Measurements from ENCODE around the gene HES3. TPM values are rescaled to one million over a fixed set of nuclear protein-coding genes. Genes with fewer than 3 reads are reported as not detected.

HES3 gene
- total RNA-seq, 4 donors from 2014 or later = not detected

DNA sequence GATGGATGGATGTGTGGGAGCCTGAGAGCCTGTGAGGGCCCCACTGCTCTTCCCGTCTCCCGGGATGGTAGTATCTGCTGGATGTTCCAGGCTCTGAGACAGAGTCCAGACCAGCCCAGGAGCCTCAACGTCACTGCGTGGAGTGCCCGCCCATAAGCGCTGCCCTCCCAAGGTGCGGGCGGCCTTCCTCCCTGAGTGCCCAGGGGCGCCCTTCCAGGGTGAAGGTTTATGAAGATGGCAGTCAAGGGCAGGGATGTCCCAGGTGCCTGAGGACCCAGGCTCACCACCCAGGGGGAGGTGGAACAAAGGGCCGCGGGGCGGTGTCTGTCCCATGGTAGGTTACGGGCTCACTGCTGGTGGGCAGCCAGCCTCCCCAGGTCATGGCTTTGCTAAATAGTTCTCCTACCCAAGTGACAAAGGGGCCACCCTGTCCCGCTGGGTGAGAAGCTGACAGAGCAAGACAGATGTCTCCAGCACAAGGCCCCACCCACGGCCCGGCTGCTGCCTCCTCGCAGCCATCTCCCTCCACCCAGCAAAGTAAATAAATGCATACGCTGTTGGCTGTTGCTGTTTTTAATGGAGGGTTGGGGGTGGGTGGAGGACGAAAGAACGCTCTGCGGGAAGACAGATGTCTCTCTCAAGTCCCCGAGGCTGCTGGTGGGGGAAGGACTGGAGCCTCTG lies 25.9 kb downstream of the HES3 start:
- H3K27ac ChIP-seq (replicated peaks in 1 of 4) = no peak overlapping the region
- TF ChIP-seq, protein P1, sequence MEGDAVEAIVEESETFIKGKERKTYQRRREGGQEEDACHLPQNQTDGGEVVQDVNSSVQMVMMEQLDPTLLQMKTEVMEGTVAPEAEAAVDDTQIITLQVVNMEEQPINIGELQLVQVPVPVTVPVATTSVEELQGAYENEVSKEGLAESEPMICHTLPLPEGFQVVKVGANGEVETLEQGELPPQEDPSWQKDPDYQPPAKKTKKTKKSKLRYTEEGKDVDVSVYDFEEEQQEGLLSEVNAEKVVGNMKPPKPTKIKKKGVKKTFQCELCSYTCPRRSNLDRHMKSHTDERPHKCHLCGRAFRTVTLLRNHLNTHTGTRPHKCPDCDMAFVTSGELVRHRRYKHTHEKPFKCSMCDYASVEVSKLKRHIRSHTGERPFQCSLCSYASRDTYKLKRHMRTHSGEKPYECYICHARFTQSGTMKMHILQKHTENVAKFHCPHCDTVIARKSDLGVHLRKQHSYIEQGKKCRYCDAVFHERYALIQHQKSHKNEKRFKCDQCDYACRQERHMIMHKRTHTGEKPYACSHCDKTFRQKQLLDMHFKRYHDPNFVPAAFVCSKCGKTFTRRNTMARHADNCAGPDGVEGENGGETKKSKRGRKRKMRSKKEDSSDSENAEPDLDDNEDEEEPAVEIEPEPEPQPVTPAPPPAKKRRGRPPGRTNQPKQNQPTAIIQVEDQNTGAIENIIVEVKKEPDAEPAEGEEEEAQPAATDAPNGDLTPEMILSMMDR (IDR thresholded peaks at IDR 0.05) = no peak
- TF ChIP-seq POLR2A (IDR thresholded peaks at IDR 0.05; ENCODE audit: low read depth) (no peak), EP300 (IDR thresholded peaks at IDR 0.05) (no peak), POLR2AphosphoS5 (IDR thresholded peaks at IDR 0.05) (no peak)
- DNase-seq (ENCODE audit: extremely low spot score) = no peak
- H3K4me3 ChIP-seq = no peak overlapping the region
- no peaks in the 10 kb centered on the region for H3K36me3 ChIP-seq
- intact Hi-C loops (cut with DNase I) = no loop called here
- H3K27me3 ChIP-seq = peaks cover 0 to 3% (median 0%) of the 10 kb centered on the region in 4 donors
- no peaks in the 10 kb centered on the region for H3K9me3 ChIP-seq
- 49% methylated on average over 18 of the region's 22 CpGs for WGBS
- H3K4me1 ChIP-seq = peaks cover 2 to 34% (median 28%) of the 10 kb centered on the region in 4 donors

DNA sequence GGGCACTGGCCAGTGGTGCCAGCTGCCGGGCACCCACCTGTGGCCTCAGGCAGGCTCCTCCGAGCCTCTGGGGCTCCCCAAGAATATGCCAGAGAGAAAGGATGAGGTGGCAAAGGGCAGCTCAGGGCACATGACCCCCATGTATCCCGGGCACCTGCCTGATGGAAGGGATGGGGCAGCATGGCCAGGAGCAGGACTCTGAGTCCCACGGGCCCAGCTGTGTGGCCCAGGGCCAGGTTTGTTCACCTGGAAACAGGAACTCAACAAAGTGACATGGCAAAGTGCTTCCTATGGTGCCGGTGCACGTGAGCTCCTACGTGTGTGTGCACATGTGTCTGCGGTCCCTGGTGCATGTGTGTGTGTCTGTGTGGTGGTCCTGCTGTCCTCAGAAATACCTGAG lies 26.4 kb downstream of the HES3 start:
- intact Hi-C loops (cut with DNase I) = no loop called here
- WGBS = 61% methylated on average over 4 of the region's 8 CpGs
- H3K4me3 ChIP-seq = no peak overlapping the region
- no peak overlapping the region for H3K27ac ChIP-seq (replicated peaks in 1 of 4)
- TF ChIP-seq POLR2A (IDR thresholded peaks at IDR 0.05; ENCODE audit: low read depth) (no peak), EP300 (IDR thresholded peaks at IDR 0.05) (no peak)
- TF ChIP-seq, protein P1 (IDR thresholded peaks at IDR 0.05) = no peak
- H3K9me3 ChIP-seq = no peaks in the 10 kb centered on the region
- H3K27me3 ChIP-seq = peaks cover 0 to 3% (median 0%) of the 10 kb centered on the region in 4 donors
- DNase-seq (ENCODE audit: extremely low spot score) = no peak
- peaks cover 2 to 31% (median 27%) of the 10 kb centered on the region in 4 donors for H3K4me1 ChIP-seq
- H3K36me3 ChIP-seq = no peaks in the 10 kb centered on the region

DNA sequence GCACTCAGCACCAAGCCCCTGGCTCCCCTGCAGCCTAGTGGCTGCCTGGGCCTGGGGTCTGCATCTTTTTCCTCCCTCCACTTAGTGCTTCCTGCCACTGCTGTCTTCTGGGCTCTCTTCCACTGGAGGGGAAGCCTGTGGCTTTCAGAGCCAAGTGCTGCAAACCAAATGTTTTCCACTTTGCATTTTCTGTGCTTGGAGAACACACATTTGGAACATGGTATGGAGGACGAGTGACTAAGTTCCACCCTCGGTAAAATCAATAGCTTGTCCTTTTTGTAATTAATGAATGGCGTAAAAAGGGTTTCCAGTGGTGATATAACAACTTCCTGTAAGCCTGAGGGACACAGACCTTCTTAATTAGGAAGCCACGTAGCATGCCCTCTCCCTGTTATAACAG lies 27.0 kb downstream of the HES3 start:
- 72% methylated on average over 4 of the region's 4 CpGs for WGBS
- Histone ChIP-seq H3K27ac (replicated peaks in 1 of 4) (no peak overlapping the region), H3K27me3 (peaks cover 0 to 3% (median 0%) of the 10 kb centered on the region in 4 donors), H3K4me1 (peaks cover 7 to 34% (median 26%) of the 10 kb centered on the region in 4 donors), H3K9me3 (no peaks in the 10 kb centered on the region), H3K4me3 (no peak overlapping the region), H3K36me3 (no peaks in the 10 kb centered on the region)
- TF ChIP-seq POLR2A (IDR thresholded peaks at IDR 0.05; ENCODE audit: low read depth) (no peak), POLR2AphosphoS5 (IDR thresholded peaks at IDR 0.05) (no peak), EP300 (IDR thresholded peaks at IDR 0.05) (no peak)
- TF ChIP-seq, protein P1 (IDR thresholded peaks at IDR 0.05) = no peak
- intact Hi-C loops (cut with DNase I) = no loop called here
- DNase-seq (ENCODE audit: extremely low spot score) = no peak

DNA sequence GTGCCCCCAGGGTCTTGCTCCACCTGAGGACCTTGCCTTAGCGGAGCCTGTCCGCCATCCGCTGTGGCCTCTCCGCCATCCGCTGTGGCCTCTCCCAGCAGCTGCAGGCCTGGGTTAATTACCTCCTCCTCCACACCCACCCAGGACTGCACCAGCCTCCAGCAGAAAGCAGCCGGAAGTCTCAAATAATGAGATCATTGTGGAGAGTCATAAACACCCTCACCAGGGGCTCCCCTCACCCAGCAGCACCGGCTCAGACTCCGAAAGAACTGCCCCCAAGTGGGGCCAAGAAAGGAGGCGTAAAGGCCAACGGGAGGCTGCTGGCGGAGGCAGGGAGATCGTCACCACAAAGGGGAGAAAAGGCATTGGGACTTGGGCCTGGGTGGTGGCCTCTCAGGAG lies 27.6 kb downstream of the HES3 start:
- intact Hi-C loops (cut with DNase I) = no loop called here
- no peak for DNase-seq (ENCODE audit: extremely low spot score)
- Histone ChIP-seq H3K9me3 (no peaks in the 10 kb centered on the region), H3K4me1 (peaks cover 12 to 40% (median 26%) of the 10 kb centered on the region in 4 donors), H3K27ac (replicated peaks in 1 of 4) (no peak overlapping the region), H3K27me3 (peaks cover 0 to 3% (median 0%) of the 10 kb centered on the region in 4 donors), H3K36me3 (no peaks in the 10 kb centered on the region), H3K4me3 (no peak overlapping the region)
- no peak for TF ChIP-seq POLR2AphosphoS5 (IDR thresholded peaks at IDR 0.05)
- TF ChIP-seq, protein P1 (IDR thresholded peaks at IDR 0.05) = no peak
- TF ChIP-seq EP300 (IDR thresholded peaks at IDR 0.05) = no peak
- TF ChIP-seq POLR2A (IDR thresholded peaks at IDR 0.05; ENCODE audit: low read depth) = no peak
- whole genome bisulfite sequencing = 75% methylated on average over 5 of the region's 12 CpGs
